ENCODE data around the gene PRR20G. TPM values are rescaled to one million over a fixed set of nuclear protein-coding genes. Genes with fewer than 3 reads are reported as not detected.

PRR20G gene
- total RNA-seq, 1 experiment from 2014 or later, result not detected

- no peak for TF ChIP-seq CTCF (IDR thresholded peaks at IDR 0.05; ENCODE audit: unreplicated experiment)
- CTCF ChIA-PET, result no interaction called here
- intact Hi-C loops (cut with micrococcal nuclease; ENCODE audit: unreplicated experiment), result loop anchor here (5.0 kb wide), 1 partner anchor 292 kb away; no protein-coding TSS in a partner anchor
Observed at GRCh38 chr3:127250032-127250431, 37.8 kb downstream of the PRR20G start.

GRCh38 chr3:127247292-127247691, 40.6 kb downstream of the PRR20G start:
- intact Hi-C loops (cut with micrococcal nuclease; ENCODE audit: unreplicated experiment), result no loop called here
- no TSS peak for BruUV-seq (replicated peaks)
- TF ChIP-seq CTCF (IDR thresholded peaks at IDR 0.05; ENCODE audit: unreplicated experiment), result no peak
- H3K4me3 Mint-ChIP-seq (ENCODE audit: low read depth, unreplicated experiment), result no peak overlapping the region
- CTCF ChIA-PET, result no interaction called here
- no peak for DNase-seq
- no peaks in the 10 kb centered on the region for H3K4me1 Mint-ChIP-seq (ENCODE audit: low read depth, unreplicated experiment)
- peaks cover 45% of the 10 kb centered on the region for H3K27me3 Mint-ChIP-seq (ENCODE audit: unreplicated experiment)
- peaks cover 8% of the 10 kb centered on the region for H3K9me3 Mint-ChIP-seq (ENCODE audit: low read depth, unreplicated experiment)
- no peaks in the 10 kb centered on the region for H3K36me3 Mint-ChIP-seq (ENCODE audit: insufficient read depth, unreplicated experiment)
- H3K27ac Mint-ChIP-seq (ENCODE audit: unreplicated experiment), result no peak overlapping the region

More at GRCh38 chr3:127250032-127250431, 37.8 kb downstream of the PRR20G start:
- Mint-ChIP-seq H3K27ac (ENCODE audit: unreplicated experiment) (no peak overlapping the region), H3K9me3 (ENCODE audit: low read depth, unreplicated experiment) (peaks cover 7% of the 10 kb centered on the region), H3K27me3 (ENCODE audit: unreplicated experiment) (peaks cover 49% of the 10 kb centered on the region), H3K4me3 (ENCODE audit: low read depth, unreplicated experiment) (no peak overlapping the region), H3K4me1 (ENCODE audit: low read depth, unreplicated experiment) (no peaks in the 10 kb centered on the region), H3K36me3 (ENCODE audit: insufficient read depth, unreplicated experiment) (no peaks in the 10 kb centered on the region)
- DNase-seq, result no peak
- BruUV-seq (replicated peaks), result no TSS peak

DNA sequence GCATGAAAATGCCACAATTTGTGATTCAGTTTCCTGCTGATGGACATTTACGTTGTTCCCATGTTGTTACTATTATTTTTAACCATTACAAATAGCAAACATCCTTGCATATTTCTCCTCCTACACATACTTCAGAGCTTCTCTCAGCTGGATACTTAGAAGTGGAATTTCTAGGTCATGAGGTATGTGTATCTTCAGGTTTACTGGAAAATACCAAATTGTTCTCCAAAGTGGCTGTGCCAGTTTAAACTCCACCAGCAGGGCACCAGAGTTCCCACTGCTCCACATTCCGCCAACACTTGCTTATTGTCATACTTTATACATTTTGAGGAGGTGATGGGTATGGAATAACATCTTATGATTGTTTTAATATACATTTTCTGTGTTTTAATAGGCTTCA, 49.2 kb downstream of the PRR20G start:
- Mint-ChIP-seq H3K4me3 (ENCODE audit: low read depth, unreplicated experiment) (no peak overlapping the region), H3K27ac (ENCODE audit: unreplicated experiment) (no peak overlapping the region), H3K27me3 (ENCODE audit: unreplicated experiment) (peaks cover 67% of the 10 kb centered on the region), H3K36me3 (ENCODE audit: insufficient read depth, unreplicated experiment) (no peaks in the 10 kb centered on the region), H3K4me1 (ENCODE audit: low read depth, unreplicated experiment) (no peaks in the 10 kb centered on the region), H3K9me3 (ENCODE audit: low read depth, unreplicated experiment) (peaks cover 10% of the 10 kb centered on the region)
- intact Hi-C loops (cut with micrococcal nuclease; ENCODE audit: unreplicated experiment), result no loop called here
- CTCF ChIA-PET, result no interaction called here
- no TSS peak for BruUV-seq (replicated peaks)
- DNase-seq, result no peak
- no peak for TF ChIP-seq CTCF (IDR thresholded peaks at IDR 0.05; ENCODE audit: unreplicated experiment)

DNA sequence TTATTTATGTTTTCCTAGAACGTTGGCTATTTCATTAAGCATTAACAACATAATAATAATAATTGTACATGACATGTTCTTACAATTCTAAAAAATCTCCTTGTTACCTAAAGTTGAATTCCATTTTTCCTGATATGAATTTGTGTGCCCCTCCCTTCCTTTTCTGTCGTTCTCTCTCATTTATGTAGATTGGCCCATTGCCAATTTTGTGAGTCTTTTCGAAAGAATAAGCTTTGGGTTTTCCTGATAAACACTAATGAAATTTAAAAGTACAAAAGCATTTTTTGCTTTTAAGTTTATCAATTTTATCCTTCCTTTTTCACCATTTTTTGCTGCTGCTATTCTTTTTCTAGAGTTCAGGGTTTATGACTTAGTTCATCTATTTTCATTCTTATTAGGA, 50.0 kb downstream of the PRR20G start:
- no peak for DNase-seq
- Mint-ChIP-seq H3K9me3 (ENCODE audit: low read depth, unreplicated experiment) (peaks cover 10% of the 10 kb centered on the region), H3K27me3 (ENCODE audit: unreplicated experiment) (peaks cover 69% of the 10 kb centered on the region), H3K36me3 (ENCODE audit: insufficient read depth, unreplicated experiment) (no peaks in the 10 kb centered on the region), H3K27ac (ENCODE audit: unreplicated experiment) (no peak overlapping the region), H3K4me1 (ENCODE audit: low read depth, unreplicated experiment) (no peaks in the 10 kb centered on the region), H3K4me3 (ENCODE audit: low read depth, unreplicated experiment) (no peak overlapping the region)
- TF ChIP-seq CTCF (IDR thresholded peaks at IDR 0.05; ENCODE audit: unreplicated experiment), result no peak
- CTCF ChIA-PET, result no interaction called here
- no TSS peak for BruUV-seq (replicated peaks)
- intact Hi-C loops (cut with micrococcal nuclease; ENCODE audit: unreplicated experiment), result no loop called here
